Fibroblast of lung (primary cell): ENCODE measurements around the gene AGO3. TPM values are rescaled to one million over a fixed set of nuclear protein-coding genes. Genes with fewer than 3 reads are reported as not detected.

Experiments
- DNase-seq, 2 donors: peaks; one replicate each; pipeline versions ENCODE4 v3.0.0 to v3.0.0-alpha.2; 2010; ENCODE audit warnings: low read depth in 2 of 2
- H2AFZ ChIP-seq: 2 replicates; pipeline ENCODE4 v1.5.1; 2012; ENCODE audit warnings: low read length, control low read depth, inconsistent platforms
- H3K27ac ChIP-seq: 2 replicates; pipeline ENCODE4 v1.5.1; 2011; ENCODE audit warnings: low read length, control low read depth; ENCODE audit not compliant: insufficient read depth
- H3K27me3 ChIP-seq: 2 replicates; pipeline ENCODE4 v1.5.1; 2011; ENCODE audit warnings: mild to moderate bottlenecking, low read length; ENCODE audit not compliant: control insufficient read depth, insufficient read depth
- H3K36me3 ChIP-seq: 2 replicates; pipeline ENCODE4 v1.5.1; 2011; ENCODE audit warnings: low read length; ENCODE audit not compliant: control insufficient read depth, insufficient read depth
- H3K4me1 ChIP-seq: 2 replicates; pipeline ENCODE4 v1.5.1; 2011; ENCODE audit warnings: low read length; ENCODE audit not compliant: control insufficient read depth, insufficient read depth; ENCODE audit errors: extremely low read depth
- H3K4me2 ChIP-seq: 2 replicates; pipeline ENCODE4 v1.5.1; 2011; ENCODE audit warnings: low read length, control low read depth; ENCODE audit not compliant: insufficient read depth; ENCODE audit errors: extremely low read depth
- H3K4me3 ChIP-seq, 4 experiments: fragments of 200-600 bp in 1 of 4; sonication (generic) in 1 of 4; replicated peaks in 1 of 4; 2 replicates each; pipeline ENCODE4 v1.5.1; 2011 to 2016; ENCODE audit warnings: low read length in 4 of 4, low read depth in 3 of 4, mild to moderate bottlenecking in 3 of 4, control low read depth in 2 of 4, inconsistent platforms in 1 of 4, mixed read lengths in 1 of 4; ENCODE audit not compliant: insufficient read depth in 1 of 4; ENCODE audit errors: control extremely low read depth in 1 of 4
- H3K79me2 ChIP-seq: 2 replicates; pipeline ENCODE4 v1.5.1; 2012; ENCODE audit warnings: mild to moderate bottlenecking, low read length, inconsistent platforms; ENCODE audit not compliant: control insufficient read depth, insufficient read depth
- H3K9ac ChIP-seq: 2 replicates; pipeline ENCODE4 v1.5.1; 2011; ENCODE audit warnings: mild to moderate bottlenecking, low read length, control low read depth; ENCODE audit not compliant: insufficient read depth
- H3K9me3 ChIP-seq: 2 replicates; pipeline ENCODE4 v1.5.1; 2012; ENCODE audit warnings: low read depth, low read length; ENCODE audit not compliant: control insufficient read depth, insufficient read depth
- H4K20me1 ChIP-seq: 2 replicates; pipeline ENCODE4 v1.5.1; 2011; ENCODE audit warnings: low read length; ENCODE audit not compliant: control insufficient read depth, insufficient read depth; ENCODE audit errors: extremely low read depth
- CTCF ChIP-seq, 2 donors: IDR thresholded peaks in 1 of 2; conservative IDR thresholded peaks in 1 of 2; 1 replicate in 1 of 2; 2 replicates in 1 of 2; pipeline ENCODE4 v1.5.1; 2011 to 2012; ENCODE audit warnings: low read length in 2 of 2, control low read depth in 1 of 2, inconsistent platforms in 1 of 2, low read depth in 1 of 2, mild to moderate bottlenecking in 1 of 2
- EZH2 ChIP-seq: IDR thresholded peaks from 2 replicates; pipeline ENCODE4 v1.5.1; 2012; ENCODE audit warnings: low read length, control low read depth, mild to moderate bottlenecking; ENCODE audit errors: missing control alignments
- polyA plus RNA-seq, 2 donors: library from polyadenylated mRNA; depleted of rRNA in 1 of 2; stranded (reverse) in 1 of 2; unstranded in 1 of 2; fragments of >200 nt; gene quantifications; 2 replicates each; pipeline ENCODE4 v1.2.1, GENCODE V29; 2011 to 2012; ENCODE audit warnings: missing spikeins in 1 of 2
- total RNA-seq: library from RNA; depleted of rRNA; stranded (reverse); fragments of >200 nt; gene quantifications from 2 replicates; pipeline ENCODE4 v1.2.1, GENCODE V29; 2014

AGO3 gene
- total and polyA plus RNA-seq, 2 donors (not counting 1 experiment from before 2014, with no cell fraction given), result 12.9 to 19.6 TPM

DNA sequence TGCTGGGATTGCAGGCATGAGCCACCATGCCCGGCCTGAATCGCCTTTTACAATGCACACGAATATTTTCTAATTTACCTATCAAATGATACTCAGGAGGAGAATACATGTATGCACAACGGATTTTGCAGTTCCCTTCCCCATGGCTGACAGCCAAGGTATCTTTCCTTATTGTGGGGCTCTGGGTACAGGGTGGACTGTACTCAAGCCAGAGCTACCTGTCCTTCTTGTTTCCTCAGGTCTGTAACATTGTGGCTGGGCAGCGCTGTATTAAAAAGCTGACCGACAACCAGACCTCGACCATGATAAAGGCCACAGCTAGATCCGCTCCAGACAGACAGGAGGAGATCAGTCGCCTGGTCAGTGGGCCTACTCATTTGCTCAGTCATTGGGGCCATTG, 29.7 kb upstream of the AGO3 start:
- Histone ChIP-seq H3K9me3 (no peaks in the 10 kb centered on the region), H3K4me3 (no peak overlapping the region), H3K79me2 (no peaks in the 10 kb centered on the region), H3K27ac (no peak overlapping the region), H3K4me1 (no peaks in the 10 kb centered on the region), H3K27me3 (no peaks in the 10 kb centered on the region), H2AFZ (no peak overlapping the region), H3K4me2 (no peak overlapping the region), H3K9ac (no peak overlapping the region), H3K36me3 (peaks cover 1% of the 10 kb centered on the region), H4K20me1 (no peaks in the 10 kb centered on the region)
- TF ChIP-seq CTCF (conservative IDR thresholded peaks at IDR 0.05 in 1 of 2, IDR thresholded peaks at IDR 0.05 in 1 of 2; ENCODE audit: low read depth in 1 of 2, low read length in 2 of 2), result no peak
- no peak for DNase-seq

GRCh38 chr1:35902671-35903070, 28.2 kb upstream of the AGO3 start:
- Histone ChIP-seq H3K27ac (no peak overlapping the region), H3K4me2 (no peak overlapping the region), H4K20me1 (no peaks in the 10 kb centered on the region), H2AFZ (no peak overlapping the region), H3K9me3 (no peaks in the 10 kb centered on the region), H3K9ac (no peak overlapping the region), H3K4me1 (no peaks in the 10 kb centered on the region), H3K36me3 (peaks cover 1% of the 10 kb centered on the region), H3K79me2 (no peaks in the 10 kb centered on the region), H3K4me3 (no peak overlapping the region), H3K27me3 (no peaks in the 10 kb centered on the region)
- TF ChIP-seq CTCF (conservative IDR thresholded peaks at IDR 0.05 in 1 of 2, IDR thresholded peaks at IDR 0.05 in 1 of 2; ENCODE audit: low read depth in 1 of 2, low read length in 2 of 2) (no peak), EZH2 (no peak)
- no peak for DNase-seq

- TF ChIP-seq CTCF (conservative IDR thresholded peaks at IDR 0.05 in 1 of 2, IDR thresholded peaks at IDR 0.05 in 1 of 2; ENCODE audit: low read depth in 1 of 2, low read length in 2 of 2) (no peak), EZH2 (no peak)
- H4K20me1 ChIP-seq, result no peaks in the 10 kb centered on the region
- no peak overlapping the region for H3K4me2 ChIP-seq
- no peak for DNase-seq
- H3K27ac ChIP-seq, result no peak overlapping the region
- H3K36me3 ChIP-seq, result peaks cover 11% of the 10 kb centered on the region
- no peaks in the 10 kb centered on the region for H3K9me3 ChIP-seq
- no peak overlapping the region for H2AFZ ChIP-seq
- H3K4me3 ChIP-seq, result no peak overlapping the region
- H3K79me2 ChIP-seq, result no peaks in the 10 kb centered on the region
- H3K27me3 ChIP-seq, result no peaks in the 10 kb centered on the region
- no peak overlapping the region for H3K9ac ChIP-seq
- H3K4me1 ChIP-seq, result no peaks in the 10 kb centered on the region
Measured at GRCh38 chr1:35914717-35915116, 16.2 kb upstream of the AGO3 start.
